MCF 10A (cell line): ENCODE results near the gene POU2AF1. TPM values are rescaled to one million over a fixed set of nuclear protein-coding genes. Genes with fewer than 3 reads are reported as not detected.

Experiments
- BruUV-seq: library from RNA; stranded (reverse); fragments of 400-500 nt; replicated peaks from 2 replicates; lab custom pipeline; 2021; lab: Mats Ljungman, UMichigan
- CTCF ChIA-PET: fragments of 300-600 bp; sonication (Branson Sonifier 250); formaldehyde crosslinking; extraction: SDS; loops from one replicate; lab custom pipeline; 2021; ENCODE audit warnings: antibody characterized with exemption, inconsistent platforms; lab: Yijun Ruan, JAX
- POLR2A ChIA-PET: fragments of 300-600, 350-650 bp; sonication (Branson Sonifier 250); formaldehyde crosslinking; extraction: SDS; loops from one replicate; lab custom pipeline; 2020; ENCODE audit warnings: antibody characterized with exemption, inconsistent platforms; lab: Yijun Ruan, JAX
- DNase-seq: peaks from one replicate; pipeline ENCODE4 v3.0.0-alpha.2; 2018; ENCODE audit not compliant: unreplicated experiment
- H3K27ac Mint-ChIP-seq: one replicate; pipeline ENCODE4 v1.8.0; 2022; ENCODE audit warnings: mild to moderate bottlenecking, low read depth, mixed read lengths; ENCODE audit not compliant: unreplicated experiment
- H3K27me3 Mint-ChIP-seq: one replicate; pipeline ENCODE4 v1.8.0; 2022; ENCODE audit warnings: mixed read lengths; ENCODE audit not compliant: insufficient read depth, unreplicated experiment
- H3K36me3 Mint-ChIP-seq: one replicate; pipeline ENCODE4 v1.8.0; 2022; ENCODE audit warnings: mild to moderate bottlenecking, moderate library complexity, mixed read lengths; ENCODE audit not compliant: insufficient read depth, unreplicated experiment
- H3K4me1 Mint-ChIP-seq: one replicate; pipeline ENCODE4 v1.8.0; 2022; ENCODE audit warnings: mixed read lengths; ENCODE audit not compliant: insufficient read depth, unreplicated experiment
- H3K4me3 Mint-ChIP-seq: one replicate; pipeline ENCODE4 v1.8.0; 2022; ENCODE audit warnings: mild to moderate bottlenecking, moderate library complexity, mixed read lengths; ENCODE audit not compliant: unreplicated experiment
- H3K9me3 Mint-ChIP-seq: one replicate; pipeline ENCODE4 v1.8.0; 2022; ENCODE audit warnings: mixed read lengths; ENCODE audit not compliant: unreplicated experiment
- intact Hi-C: fragments of 100-400 bp; cut with micrococcal nuclease; formaldehyde crosslinking; loops from 2 replicates; pipeline ENCODE4 v1.14.1; 2022
- total RNA-seq: library from RNA; stranded (reverse); gene quantifications from 2 replicates; pipeline ENCODE4 v1.2.3, GENCODE V29; 2022
- TF ChIP-seq, protein P1 (sequence below): fragments of 200-600 bp; IDR thresholded peaks from one replicate; pipeline ENCODE4 v1.8.0; 2022; ENCODE audit warnings: antibody characterized with exemption, mild to moderate bottlenecking; ENCODE audit not compliant: unreplicated experiment

Gene POU2AF1
- total RNA-seq, 1 experiment from 2014 or later = not detected

DNA sequence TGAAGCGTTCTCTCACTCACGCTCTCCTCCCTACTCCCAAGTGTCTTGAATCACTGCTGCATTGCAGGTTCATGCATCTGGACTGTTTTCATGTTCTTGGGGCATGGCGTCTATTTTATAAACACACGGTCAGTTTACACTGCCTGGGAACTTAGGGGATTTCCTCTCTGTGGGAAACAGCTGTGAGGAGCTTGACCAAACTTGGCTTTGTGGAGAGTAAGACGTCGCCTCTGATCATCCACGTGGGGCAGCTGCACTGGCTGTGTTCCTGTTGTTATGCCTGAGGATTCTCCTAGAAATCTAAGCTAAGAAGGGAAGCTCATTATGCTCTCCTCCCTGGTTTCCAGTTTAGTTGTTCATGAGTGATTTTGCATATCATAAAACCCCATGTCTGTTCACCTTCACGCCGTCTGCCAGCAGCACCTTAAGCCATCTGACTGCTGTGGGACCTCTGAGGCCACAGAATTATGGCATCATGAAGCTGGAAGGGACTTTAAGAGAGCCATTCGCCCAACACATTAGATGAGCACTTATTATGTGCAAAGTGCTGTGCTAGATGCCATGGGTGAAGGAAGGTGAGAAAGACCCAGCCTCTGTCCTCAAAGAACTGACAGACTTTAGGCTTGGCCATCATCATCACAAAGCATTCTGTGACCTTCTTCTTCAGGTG, 38.8 kb upstream of the POU2AF1 start:
- CTCF ChIA-PET = interaction anchor here (0.9 to 16.5 kb wide), 5 partner anchors 10 to 137 kb away, joined by 3 to 233 read pairs (median 4); no protein-coding TSS in a partner anchor
- DNase-seq = no peak
- POLR2A ChIA-PET = interaction anchor here (0.6 to 3.0 kb wide), 3 partner anchors 9 to 30 kb away, joined by 3 to 8 read pairs (median 3); no protein-coding TSS in a partner anchor
- TF ChIP-seq, protein P1, sequence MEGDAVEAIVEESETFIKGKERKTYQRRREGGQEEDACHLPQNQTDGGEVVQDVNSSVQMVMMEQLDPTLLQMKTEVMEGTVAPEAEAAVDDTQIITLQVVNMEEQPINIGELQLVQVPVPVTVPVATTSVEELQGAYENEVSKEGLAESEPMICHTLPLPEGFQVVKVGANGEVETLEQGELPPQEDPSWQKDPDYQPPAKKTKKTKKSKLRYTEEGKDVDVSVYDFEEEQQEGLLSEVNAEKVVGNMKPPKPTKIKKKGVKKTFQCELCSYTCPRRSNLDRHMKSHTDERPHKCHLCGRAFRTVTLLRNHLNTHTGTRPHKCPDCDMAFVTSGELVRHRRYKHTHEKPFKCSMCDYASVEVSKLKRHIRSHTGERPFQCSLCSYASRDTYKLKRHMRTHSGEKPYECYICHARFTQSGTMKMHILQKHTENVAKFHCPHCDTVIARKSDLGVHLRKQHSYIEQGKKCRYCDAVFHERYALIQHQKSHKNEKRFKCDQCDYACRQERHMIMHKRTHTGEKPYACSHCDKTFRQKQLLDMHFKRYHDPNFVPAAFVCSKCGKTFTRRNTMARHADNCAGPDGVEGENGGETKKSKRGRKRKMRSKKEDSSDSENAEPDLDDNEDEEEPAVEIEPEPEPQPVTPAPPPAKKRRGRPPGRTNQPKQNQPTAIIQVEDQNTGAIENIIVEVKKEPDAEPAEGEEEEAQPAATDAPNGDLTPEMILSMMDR = no peak
- no peak overlapping the region for H3K27ac Mint-ChIP-seq
- H3K4me3 Mint-ChIP-seq = no peak overlapping the region
- no peaks in the 10 kb centered on the region for H3K36me3 Mint-ChIP-seq
- H3K4me1 Mint-ChIP-seq = peaks cover 4% of the 10 kb centered on the region
- H3K9me3 Mint-ChIP-seq = no peaks in the 10 kb centered on the region
- intact Hi-C loops = no loop called here
- no TSS peak for BruUV-seq
- H3K27me3 Mint-ChIP-seq = no peaks in the 10 kb centered on the region

DNA sequence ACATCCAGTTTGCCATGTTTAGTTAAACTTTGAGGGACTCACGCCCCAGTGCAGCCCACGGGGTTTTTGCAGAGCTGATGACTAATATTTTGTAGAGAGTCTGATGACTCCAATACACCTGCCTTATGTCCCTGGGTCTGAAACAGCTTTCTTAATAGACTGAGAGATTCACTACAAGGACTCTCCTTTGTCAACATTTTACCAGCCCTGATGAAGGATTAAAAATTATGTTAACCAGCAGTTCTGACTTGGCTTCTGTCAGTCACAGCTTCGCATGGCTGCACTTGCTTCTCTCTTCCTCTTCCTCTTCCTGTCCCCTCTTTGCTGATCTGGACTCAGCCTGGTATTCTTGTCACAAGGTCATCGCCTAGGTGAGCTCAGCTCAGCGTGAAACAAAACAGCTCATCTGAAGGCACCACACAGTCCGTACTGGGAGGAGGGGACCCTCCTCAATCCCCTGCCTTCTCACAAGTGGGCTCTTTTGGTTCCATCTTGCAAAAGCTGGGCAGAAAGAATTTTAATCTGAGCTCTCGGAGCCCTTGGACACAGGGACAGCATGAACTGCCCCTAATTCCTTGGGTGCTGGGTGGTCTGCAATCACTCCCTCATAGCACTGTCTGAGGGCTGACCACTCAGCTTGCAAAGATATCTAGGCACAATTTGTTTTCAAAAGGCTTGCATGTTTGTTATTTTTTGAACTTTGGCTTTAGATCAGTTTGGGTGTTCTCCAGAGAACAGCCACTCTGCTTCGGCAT, 38.1 kb upstream of the POU2AF1 start:
- H3K4me3 Mint-ChIP-seq = no peak overlapping the region
- POLR2A ChIA-PET = interaction anchor here (1.1 to 3.0 kb wide), 2 partner anchors 10 to 16 kb away, joined by 3 to 8 read pairs; no protein-coding TSS in a partner anchor
- no TSS peak for BruUV-seq
- TF ChIP-seq, protein P1 = no peak
- H3K27ac Mint-ChIP-seq = no peak overlapping the region
- CTCF ChIA-PET = interaction anchor here (0.9 to 16.5 kb wide), 4 partner anchors 10 to 136 kb away, joined by 3 to 233 read pairs (median 4); no protein-coding TSS in a partner anchor
- intact Hi-C loops = no loop called here
- H3K4me1 Mint-ChIP-seq = peaks cover 4% of the 10 kb centered on the region
- H3K36me3 Mint-ChIP-seq = no peaks in the 10 kb centered on the region
- H3K27me3 Mint-ChIP-seq = no peaks in the 10 kb centered on the region
- H3K9me3 Mint-ChIP-seq = no peaks in the 10 kb centered on the region
- DNase-seq = no peak

DNA sequence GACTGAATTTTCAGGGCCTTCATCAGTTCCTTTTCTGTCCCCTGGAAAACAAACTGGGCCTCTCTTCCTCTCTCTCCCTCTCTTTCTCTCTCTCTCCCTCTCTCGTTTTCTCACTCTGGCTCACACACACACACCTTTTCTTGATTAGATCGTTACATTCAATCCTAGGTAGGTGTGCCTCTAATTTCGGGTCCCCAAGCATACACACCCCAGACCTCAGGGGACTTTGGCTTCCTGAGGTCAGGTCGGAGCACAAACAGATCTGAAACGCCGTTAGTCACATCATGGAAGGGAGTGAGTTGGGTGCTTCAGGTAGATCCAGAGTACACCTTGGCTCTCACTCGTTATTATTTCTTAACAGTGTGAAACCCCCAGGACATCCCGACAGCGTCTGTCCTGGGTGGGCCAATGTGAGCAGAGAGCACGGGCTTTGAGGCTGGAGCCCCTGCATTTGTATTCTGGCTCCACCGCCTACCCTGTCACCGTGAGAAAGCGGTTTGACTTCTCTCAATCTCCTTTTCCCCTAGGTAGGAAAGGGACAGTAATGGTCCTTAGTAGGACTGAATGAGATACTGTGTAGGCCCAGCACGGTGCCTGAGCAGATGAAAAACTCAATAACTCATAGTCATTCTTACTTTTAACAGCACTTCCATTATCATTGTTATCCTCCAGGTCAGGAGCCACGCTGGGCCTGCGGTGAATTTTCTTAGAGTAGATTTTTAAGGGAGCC, 37.3 kb upstream of the POU2AF1 start:
- H3K36me3 Mint-ChIP-seq = no peaks in the 10 kb centered on the region
- TF ChIP-seq, protein P1 = no peak
- peaks cover 3% of the 10 kb centered on the region for H3K27me3 Mint-ChIP-seq
- no peak overlapping the region for H3K4me3 Mint-ChIP-seq
- intact Hi-C loops = no loop called here
- H3K9me3 Mint-ChIP-seq = no peaks in the 10 kb centered on the region
- H3K27ac Mint-ChIP-seq = no peak overlapping the region
- no TSS peak for BruUV-seq
- ChIA-PET CTCF (interaction anchor here (0.7 to 16.5 kb wide), 3 partner anchors 12 to 135 kb away, joined by 3 to 233 read pairs (median 5); no protein-coding TSS in a partner anchor), POLR2A (interaction anchor here (3.0 kb wide), 1 partner anchor 11 kb away, joined by 8 read pairs; no protein-coding TSS in a partner anchor)
- H3K4me1 Mint-ChIP-seq = peaks cover 4% of the 10 kb centered on the region
- no peak for DNase-seq
